GM19395 (cell line): Measurements from ENCODE around the gene LRRC75A.
"Not testable (repeated sequence)": the region's sequence is repeated elsewhere in the genome, so short reads cannot be mapped to it uniquely, and the experiment has no call there.

Experiments
- ATAC-seq: cut with Tn5 transposase; IDR thresholded peaks from one replicate; pipeline ENCODE4 v1.9.1; 2021; ENCODE audit warnings: mild to moderate bottlenecking, moderate library complexity; ENCODE audit not compliant: unreplicated experiment

LRRC75A gene

DNA sequence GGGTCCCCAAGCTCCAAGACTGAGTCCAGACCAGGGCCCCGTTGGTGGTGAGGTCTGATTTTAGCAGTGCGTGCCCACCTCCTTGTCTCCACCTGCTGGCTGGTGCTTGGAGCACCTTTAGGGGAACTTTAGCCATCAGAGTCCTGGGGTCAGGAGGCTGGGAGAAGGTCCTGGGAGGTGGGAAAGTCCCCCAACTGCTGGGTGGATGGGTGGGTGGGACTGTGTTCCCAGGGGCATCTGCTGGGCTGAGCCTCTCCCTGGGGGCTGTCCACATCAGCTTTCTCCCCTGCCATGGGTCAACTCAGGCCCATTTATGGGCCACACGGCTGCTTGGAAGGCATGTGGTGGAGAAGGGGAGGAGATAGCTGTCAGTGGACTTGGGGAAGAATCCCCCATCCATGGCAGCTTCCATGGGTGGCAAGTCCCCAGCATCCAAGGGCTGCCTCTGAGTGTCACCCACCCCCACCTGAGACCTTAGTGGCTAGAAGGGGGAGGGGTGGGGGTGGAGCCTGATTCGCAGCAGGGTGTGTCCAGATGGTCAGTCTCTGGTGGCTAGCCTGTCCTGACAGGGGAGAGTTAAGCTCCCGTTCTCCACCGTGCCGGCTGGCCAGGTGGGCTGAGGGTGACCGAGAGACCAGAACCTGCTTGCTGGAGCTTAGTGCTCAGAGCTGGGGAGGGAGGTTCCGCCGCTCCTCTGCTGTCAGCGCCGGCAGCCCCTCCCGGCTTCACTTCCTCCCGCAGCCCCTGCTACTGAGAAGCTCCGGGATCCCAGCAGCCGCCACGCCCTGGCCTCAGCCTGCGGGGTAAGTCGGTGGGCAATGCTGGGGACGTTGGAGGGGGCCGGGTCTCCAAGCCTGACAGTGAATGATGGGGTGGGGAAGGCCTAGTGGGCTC, 76.7 kb downstream of the LRRC75A start, which contains the start of gene TRPV2:
TSS of gene TRPV2 (plus strand) at position 541 of the 894 bp plus-strand sequence. CDS start 2,098 bp downstream, outside the sequence.
- ATAC-seq, result peak; percentile 44

DNA sequence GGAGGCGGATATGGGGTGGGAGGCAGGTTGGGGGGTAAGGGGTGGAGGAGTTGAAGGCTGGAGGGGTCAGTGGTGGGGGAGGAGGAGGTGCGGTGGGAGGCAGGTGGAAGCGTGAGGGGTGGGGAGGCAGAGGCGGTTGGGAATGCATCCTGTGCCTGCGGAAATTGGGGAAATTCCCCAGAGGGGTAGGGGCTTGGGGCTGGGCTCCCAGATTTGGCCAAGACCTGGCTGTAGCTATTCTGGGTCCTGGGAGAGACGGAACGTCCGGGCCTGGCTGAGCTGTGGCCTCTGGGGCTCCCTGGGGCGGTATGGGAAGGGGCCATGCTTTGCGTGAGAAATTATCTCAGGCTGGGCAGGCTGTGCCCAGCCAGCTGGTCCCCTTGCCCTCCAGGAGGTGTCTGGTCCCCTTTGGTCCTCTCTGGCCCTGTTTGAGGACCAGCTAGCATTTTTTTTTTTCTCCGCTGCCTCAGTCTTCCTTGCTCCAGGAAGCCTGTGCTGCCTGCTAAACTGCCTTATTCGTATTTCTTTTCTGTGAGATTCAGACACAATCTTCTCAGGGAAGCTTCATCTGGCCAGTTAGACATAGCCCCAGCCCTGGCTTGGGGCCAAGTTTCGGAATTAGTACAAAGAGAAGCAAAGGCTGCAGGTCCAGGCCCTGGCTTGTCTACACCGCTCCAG, 83.9 kb downstream of the LRRC75A start:
- peak; percentile 96 for ATAC-seq

DNA sequence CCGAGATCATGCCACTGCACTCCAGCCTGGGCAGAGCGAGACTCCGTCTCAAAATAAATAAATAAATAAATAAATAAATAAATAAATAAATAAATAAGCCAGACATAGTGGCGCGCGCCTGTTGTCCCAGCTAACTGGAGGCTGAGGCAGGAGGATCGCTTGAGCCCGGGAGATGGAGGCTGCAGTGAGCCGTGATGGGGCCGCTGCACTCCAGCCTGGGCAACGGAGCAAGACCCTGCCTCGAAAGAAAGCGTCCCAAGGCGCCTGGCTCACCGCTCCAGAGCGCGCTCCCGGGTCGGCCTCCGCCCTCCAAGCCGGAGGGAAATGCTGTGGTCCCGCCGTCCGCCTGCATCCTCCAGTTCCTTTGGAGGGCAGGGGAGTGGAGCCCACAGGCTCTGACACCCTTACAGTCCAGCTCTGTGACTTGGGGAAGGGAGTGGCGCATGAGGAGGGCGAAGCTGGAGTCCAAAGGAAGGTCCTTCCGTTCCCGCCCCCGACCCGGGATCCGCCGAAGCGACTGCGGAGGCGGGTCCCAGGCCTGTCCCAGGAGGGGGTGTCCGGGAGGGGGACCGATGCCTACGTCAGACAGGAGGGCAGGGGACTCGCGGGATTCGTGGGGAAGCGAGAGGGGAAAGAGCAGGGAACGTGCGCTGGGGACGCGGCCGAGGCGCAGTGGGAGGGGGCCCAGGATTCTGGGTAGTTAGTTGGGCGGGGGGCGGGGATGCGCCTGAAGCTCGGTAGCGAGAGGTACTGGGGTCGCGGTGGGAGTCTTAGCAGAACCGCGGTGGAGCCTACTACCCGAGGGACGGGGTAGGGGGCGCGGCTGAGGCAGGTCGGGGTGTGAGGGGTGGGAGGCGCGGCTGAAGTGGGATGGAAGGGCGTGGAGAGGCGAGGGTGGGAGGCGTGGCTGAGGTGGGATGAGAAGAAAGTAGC, 85.0 kb downstream of the LRRC75A start:
- ATAC-seq, result no peak

DNA sequence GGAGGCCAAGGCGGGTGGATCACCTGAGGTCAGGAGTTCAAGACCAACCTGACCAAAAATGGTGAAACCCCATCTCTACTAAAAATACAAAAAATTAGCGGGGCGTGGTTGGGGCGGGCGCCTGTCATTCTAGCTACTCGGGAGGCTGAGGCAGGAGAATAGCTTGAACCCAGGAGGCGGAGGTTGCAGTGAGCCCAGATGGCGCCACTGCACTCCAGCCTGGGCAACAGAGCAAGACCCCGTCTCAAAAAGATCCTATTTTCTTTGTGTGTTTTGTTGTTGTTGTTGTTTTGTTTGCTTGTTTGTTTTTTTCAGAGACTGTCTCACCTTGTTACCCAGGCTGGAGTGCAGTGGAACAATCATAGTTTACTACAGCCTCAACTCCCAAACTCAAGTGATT, 88.1 kb downstream of the LRRC75A start:
- not testable (repeated sequence) for ATAC-seq

DNA sequence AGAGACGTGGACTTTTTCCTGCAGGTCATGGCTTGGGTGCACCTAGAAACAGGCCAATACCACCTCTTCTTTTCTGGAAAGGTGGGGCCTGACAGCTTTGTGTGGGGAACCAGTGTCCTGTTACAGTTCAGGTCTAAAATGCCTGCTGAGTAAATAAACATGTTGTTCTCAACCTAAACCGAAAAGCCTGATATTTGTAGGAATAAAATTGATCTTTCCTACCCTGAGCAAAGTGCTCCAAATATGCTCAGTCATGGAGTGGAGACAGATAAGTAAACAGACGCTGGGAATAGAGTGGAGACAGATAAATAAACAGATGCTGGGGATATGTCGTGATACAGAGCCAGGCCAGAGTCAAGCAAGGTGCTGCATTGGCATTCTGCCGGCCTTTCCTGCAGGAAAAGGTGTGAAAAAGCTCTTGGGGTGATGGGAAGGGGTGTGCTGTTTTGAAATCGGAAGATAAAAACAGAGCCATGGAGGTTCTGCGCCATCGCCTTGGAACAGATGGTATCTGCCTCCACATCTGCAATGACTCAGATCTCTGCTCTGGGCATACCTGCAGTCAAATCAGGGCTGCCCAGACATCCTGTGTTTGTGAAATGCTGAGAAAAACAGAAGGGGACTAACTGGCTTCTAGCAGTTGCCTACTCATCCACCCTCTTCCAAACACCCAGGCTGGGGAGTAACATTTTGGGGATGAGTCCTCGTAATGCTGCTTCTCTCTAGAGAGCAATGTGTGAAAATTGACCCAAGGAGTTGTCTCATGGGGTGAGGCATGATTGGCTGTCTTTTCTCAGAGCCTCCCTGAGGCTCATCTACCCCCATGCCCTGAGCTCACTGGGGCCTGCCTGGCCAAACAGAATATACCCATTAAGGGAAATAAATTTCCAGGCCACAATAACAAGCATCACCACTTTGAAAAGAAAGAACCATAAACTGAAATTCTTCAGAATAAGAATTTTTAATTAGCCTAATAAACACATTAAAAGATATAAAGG, 93.4 kb downstream of the LRRC75A start:
- peak; percentile 72 for ATAC-seq

DNA sequence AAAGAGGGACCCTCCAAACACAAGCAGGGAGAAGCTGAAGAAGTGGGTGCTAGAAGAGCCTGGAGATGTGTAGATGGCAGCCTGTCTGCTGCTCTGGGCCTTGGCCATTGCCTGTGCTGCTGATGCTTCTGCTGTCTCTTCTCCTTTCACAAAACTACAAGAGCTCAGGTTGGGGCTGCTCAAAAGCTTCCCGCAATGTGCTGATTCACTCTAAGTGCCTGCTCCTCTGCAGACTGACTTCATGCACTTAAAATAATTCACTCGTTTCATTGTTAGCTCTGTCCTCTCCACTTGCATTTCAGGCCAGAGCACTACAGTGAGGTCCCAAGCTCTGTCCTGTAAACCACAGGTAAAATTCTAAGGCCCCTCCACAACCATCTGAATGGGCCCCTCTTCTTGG, 95.3 kb downstream of the LRRC75A start:
- not testable (repeated sequence) for ATAC-seq

DNA sequence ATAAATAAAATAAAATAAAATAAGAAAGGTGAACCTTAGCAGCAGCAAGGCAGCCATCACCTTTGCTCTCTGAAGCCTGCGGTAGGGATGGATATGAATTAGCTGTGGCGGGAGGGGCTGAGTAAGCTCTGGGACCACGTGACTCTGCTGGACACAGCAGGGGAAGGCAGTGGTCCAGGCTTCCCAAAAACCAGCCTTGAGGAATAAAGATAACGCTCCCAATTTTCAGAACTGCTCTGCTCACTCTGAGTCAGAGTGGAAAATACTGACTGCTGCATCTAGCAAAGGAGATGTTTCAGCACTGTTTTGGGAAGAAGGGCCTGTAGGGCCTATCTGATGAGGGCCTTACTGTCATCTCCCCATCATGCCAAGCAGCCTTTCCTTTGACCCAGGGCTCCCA, 96.1 kb downstream of the LRRC75A start:
- not testable (repeated sequence) for ATAC-seq

DNA sequence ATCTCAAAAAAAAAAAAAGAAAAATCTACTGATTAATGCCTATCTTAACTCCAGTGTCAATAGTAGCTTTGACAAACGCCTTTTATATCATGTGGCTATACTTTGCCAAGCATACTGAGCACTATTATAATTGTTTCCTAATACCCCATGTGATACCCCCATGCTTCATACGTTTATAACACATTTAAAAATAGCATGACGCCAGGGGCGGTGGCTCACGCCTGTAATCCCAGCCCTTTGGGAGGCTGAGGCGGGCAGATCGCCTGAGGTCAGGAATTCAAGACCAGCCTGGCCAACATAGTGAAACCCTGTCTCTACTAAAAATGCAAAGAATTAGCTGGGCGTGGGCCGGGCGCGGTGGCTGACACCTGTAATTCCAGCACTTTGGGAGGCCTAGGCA, 99.5 kb downstream of the LRRC75A start:
- not testable (repeated sequence) for ATAC-seq
